Rectal smooth muscle tissue (tissue), 1 donor: ENCODE measurements around the gene FAM161A.
"Not testable (repeated sequence)": the region's sequence is repeated elsewhere in the genome, so short reads cannot be mapped to it uniquely, and the experiment has no call there.

Experiments used
- H3K27ac ChIP-seq: one replicate; pipeline ENCODE4 v1.7.0; 2013; ENCODE audit warnings: low read depth, low read length, inconsistent platforms
- H3K27me3 ChIP-seq: one replicate; pipeline ENCODE4 v1.7.0; 2013; ENCODE audit warnings: low read length; ENCODE audit not compliant: control insufficient read depth, insufficient read depth
- H3K36me3 ChIP-seq: one replicate; pipeline ENCODE4 v1.7.0; 2013; ENCODE audit warnings: low read length; ENCODE audit not compliant: control insufficient read depth, insufficient read depth
- H3K4me1 ChIP-seq: one replicate; pipeline ENCODE4 v1.7.0; 2013; ENCODE audit warnings: low read length; ENCODE audit not compliant: control insufficient read depth, insufficient read depth
- H3K4me3 ChIP-seq: one replicate; pipeline ENCODE4 v1.7.0; 2013; ENCODE audit warnings: low read length
- H3K9ac ChIP-seq: one replicate; pipeline ENCODE4 v1.7.0; 2013; ENCODE audit warnings: low read length

Gene FAM161A

GRCh38 chr2:61822255-61822654, 31.6 kb downstream of the FAM161A start:
- Histone ChIP-seq H3K27me3 (no peaks in the 10 kb centered on the region), H3K4me1 (no peaks in the 10 kb centered on the region), H3K27ac (no peak overlapping the region), H3K4me3 (no peak overlapping the region), H3K36me3 (no peaks in the 10 kb centered on the region), H3K9ac (no peak overlapping the region)

GRCh38 chr2:61816480-61817355, 37.1 kb downstream of the FAM161A start:
- Histone ChIP-seq H3K4me3 (no peak overlapping the region), H3K27me3 (no peaks in the 10 kb centered on the region), H3K27ac (no peak overlapping the region), H3K36me3 (no peaks in the 10 kb centered on the region), H3K4me1 (no peaks in the 10 kb centered on the region), H3K9ac (no peak overlapping the region)

- Histone ChIP-seq H3K27ac (no peak overlapping the region), H3K27me3 (no peaks in the 10 kb centered on the region), H3K4me3 (no peak overlapping the region), H3K4me1 (no peaks in the 10 kb centered on the region), H3K9ac (no peak overlapping the region), H3K36me3 (no peaks in the 10 kb centered on the region)
Observed at GRCh38 chr2:61814539-61815160, 39.2 kb downstream of the FAM161A start.

GRCh38 chr2:61813314-61813713, 40.5 kb downstream of the FAM161A start:
- H3K36me3 ChIP-seq, H3K4me1 ChIP-seq, H3K4me3 ChIP-seq, H3K27ac ChIP-seq, H3K27me3 ChIP-seq, H3K9ac ChIP-seq: not testable (repeated sequence)

GRCh38 chr2:61811821-61812220, 42.0 kb downstream of the FAM161A start:
- no peaks in the 10 kb centered on the region for H3K36me3 ChIP-seq
- H3K27me3 ChIP-seq = no peaks in the 10 kb centered on the region
- no peak overlapping the region for H3K4me3 ChIP-seq
- H3K4me1 ChIP-seq = no peaks in the 10 kb centered on the region
- H3K9ac ChIP-seq = no peak overlapping the region
- H3K27ac ChIP-seq = no peak overlapping the region

DNA sequence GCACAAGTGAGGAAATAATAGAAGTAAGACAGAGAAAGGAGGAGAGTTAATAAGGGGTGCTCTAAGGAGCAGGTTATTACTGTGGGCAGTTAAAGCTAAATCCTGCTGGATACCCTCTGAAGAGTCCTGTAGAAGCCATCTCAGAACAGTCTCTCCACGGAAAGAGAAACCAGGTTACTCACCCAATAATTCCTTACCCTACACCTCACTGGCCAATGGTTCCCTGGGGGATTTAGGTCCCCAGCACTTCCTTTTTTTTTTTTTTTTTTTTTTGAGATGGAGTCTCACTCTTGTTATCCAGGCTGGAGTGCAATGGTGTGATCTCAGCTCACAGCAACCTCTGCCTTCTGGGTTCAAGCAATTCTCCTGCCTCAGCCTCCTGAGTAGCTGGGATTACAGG, 43.7 kb downstream of the FAM161A start:
- H3K9ac ChIP-seq, H3K27ac ChIP-seq, H3K4me1 ChIP-seq: not testable (repeated sequence)

DNA sequence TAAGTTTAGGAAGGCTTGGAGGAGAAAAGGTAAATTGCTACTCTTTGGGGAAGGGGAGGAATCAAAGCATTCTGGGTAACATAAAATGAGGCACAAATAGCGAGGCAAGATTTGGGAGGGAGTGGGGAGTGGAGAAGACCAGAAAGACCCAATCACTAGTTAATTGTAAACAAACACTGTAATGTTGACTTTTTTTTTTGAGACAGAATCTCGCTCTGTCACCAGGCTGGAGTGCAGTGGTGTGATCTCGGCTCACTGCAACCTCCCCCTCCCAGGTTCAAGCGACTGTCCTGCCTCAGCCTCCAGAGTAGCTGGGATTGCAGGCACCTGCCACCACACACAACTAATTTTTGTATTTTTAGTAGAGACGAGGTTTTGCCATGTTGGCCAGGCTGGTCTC, 45.2 kb downstream of the FAM161A start:
- not testable (repeated sequence) for H3K4me3 ChIP-seq

More for the DNA sequence above, 43.7 kb downstream of the FAM161A start:
- not testable (repeated sequence) for H3K4me3 ChIP-seq, H3K36me3 ChIP-seq, H3K27me3 ChIP-seq

DNA sequence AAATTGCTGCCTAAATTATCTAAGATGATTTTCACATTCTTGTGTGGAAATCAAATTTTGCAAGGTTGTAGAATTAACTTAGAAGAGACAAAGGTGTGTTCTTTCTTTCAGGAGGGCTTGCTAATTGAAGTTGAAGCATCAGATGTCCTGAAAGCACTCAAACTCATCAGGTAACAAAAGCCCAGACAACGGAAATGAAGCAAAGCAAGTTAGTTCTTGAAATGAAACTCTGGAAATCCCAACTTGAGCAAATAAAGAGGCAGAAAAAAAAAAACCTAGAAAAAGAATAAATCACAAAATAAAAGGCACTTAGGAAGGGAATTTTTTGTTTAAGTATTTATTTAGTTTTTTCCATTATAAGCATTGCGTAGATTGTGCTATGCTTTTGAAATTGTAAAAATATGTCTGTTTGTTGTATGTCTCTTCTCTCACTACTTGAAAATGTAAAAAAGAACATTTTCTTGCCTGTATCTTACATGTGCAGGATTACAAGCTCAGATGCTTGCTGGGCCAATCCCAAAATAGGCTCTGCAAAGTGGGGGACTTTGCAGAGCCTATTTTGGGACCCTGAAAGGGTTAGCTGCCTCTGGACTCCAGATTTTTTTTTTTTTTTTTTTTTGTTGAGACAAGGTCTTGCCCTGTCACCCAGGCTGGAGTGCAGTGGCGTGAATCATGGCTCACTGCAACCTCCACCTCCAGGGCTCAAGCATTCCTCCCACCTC, 46.7 kb downstream of the FAM161A start:
- no peak overlapping the region for H3K9ac ChIP-seq
- no peaks in the 10 kb centered on the region for H3K4me1 ChIP-seq
- H3K4me3 ChIP-seq = no peak overlapping the region
- no peaks in the 10 kb centered on the region for H3K36me3 ChIP-seq
- H3K27me3 ChIP-seq = no peaks in the 10 kb centered on the region
- no peak overlapping the region for H3K27ac ChIP-seq

More for the DNA sequence above, 45.2 kb downstream of the FAM161A start:
- H3K9ac ChIP-seq, H3K27me3 ChIP-seq, H3K4me1 ChIP-seq, H3K36me3 ChIP-seq, H3K27ac ChIP-seq: not testable (repeated sequence)

DNA sequence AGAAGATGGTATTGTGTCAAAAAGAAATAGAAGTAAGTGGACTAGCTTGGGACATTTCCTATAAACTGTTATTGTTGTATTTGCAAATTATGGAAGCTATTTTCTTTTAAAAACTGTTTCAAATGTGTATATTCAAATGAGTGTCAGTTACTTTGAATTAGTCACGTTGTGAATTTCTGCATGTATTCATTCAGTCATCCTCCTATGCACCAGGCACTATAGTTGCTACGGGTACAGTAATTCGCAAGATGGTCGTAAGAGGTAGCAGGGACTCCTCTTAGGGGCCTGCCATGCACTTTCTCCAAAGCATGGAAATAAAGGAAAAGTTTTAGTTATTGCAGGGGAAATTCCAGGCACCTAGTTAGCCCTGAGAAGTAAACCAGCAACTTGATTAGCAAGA, 51.3 kb downstream of the FAM161A start:
- Histone ChIP-seq H3K9ac (no peak overlapping the region), H3K27me3 (no peaks in the 10 kb centered on the region), H3K36me3 (no peaks in the 10 kb centered on the region), H3K4me3 (no peak overlapping the region), H3K4me1 (no peaks in the 10 kb centered on the region), H3K27ac (no peak overlapping the region)

- Histone ChIP-seq H3K27me3 (no peaks in the 10 kb centered on the region), H3K4me1 (no peaks in the 10 kb centered on the region), H3K27ac (no peak overlapping the region), H3K9ac (no peak overlapping the region), H3K36me3 (no peaks in the 10 kb centered on the region), H3K4me3 (no peak overlapping the region)
Observed at GRCh38 chr2:61799099-61799498, 54.8 kb downstream of the FAM161A start.

DNA sequence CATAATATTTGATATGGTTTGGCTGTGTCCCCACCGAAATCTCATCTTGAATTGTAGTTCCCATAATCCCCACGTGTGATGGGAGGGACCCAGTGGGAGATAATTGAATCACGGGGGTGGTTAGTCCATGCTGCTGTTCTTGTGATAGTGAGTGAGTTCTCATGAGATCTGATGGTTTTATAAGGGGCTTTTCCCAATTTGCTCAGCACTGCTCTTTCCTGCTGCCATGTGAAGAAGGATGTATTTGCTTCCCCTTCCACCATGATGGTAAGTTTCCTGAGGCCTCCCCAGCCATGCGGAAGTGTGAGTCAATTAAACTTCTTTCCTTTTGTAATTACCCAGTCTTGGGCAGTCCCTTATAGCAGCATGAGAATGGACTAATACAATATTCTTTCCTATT, 56.4 kb downstream of the FAM161A start:
- not testable (repeated sequence) for H3K4me1 ChIP-seq, H3K36me3 ChIP-seq, H3K4me3 ChIP-seq, H3K9ac ChIP-seq, H3K27me3 ChIP-seq, H3K27ac ChIP-seq

DNA sequence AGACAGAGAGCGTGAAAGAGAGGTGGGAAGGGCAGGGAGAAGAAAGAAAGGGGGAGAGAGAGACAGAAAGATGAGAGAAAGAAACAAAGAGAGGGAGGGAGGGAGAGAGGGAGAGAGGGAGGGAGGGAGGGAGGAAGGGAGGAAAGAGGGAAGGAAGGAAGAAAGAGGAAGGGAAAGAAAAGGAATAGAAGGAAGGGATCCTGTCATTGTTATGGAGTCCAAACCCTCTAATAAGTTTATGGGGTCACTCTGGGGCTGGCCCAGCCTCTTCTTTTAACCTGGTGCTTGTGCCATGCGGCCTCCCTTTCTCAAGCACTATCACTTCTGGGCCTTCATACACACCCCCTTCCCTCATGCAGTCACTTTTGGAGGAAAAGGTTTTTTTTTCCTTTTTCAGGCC, 58.5 kb downstream of the FAM161A start:
- Histone ChIP-seq H3K27me3 (no peaks in the 10 kb centered on the region), H3K27ac (no peak overlapping the region), H3K4me1 (no peaks in the 10 kb centered on the region), H3K4me3 (no peak overlapping the region), H3K36me3 (no peaks in the 10 kb centered on the region), H3K9ac (no peak overlapping the region)
